K562 (cell line): ENCODE results near the gene RASGRP4. TPM values are rescaled to one million over a fixed set of nuclear protein-coding genes. Genes with fewer than 3 reads are reported as not detected.

ENCODE experiments used
- COPS2 ChIP-seq: fragments of 450-650 bp; conservative IDR thresholded peaks from 2 replicates; pipeline ENCODE4 v1.6.1; 2016; ENCODE audit warnings: mild to moderate bottlenecking, moderate library complexity
- ELK3 ChIP-seq: fragments of 450-650 bp; formaldehyde crosslinking; IDR thresholded peaks from 2 replicates; pipeline ENCODE4 v1.4.0; 2020; ENCODE audit warnings: mild to moderate bottlenecking
- HIVEP1 ChIP-seq: fragments of 250-450 bp; sonication (Bioruptor Pico); IDR thresholded peaks from 2 replicates; pipeline ENCODE4 v1.4.0; 2020; ENCODE audit warnings: mild to moderate bottlenecking
- HNRNPL ChIP-seq: fragments of 200-400 bp; formaldehyde crosslinking; IDR thresholded peaks from 2 replicates; pipeline ENCODE4 v1.6.1; 2017; ENCODE audit warnings: low read depth, mild to moderate bottlenecking, low read length
- KAT8 ChIP-seq: fragments of 450-650 bp; IDR thresholded peaks from 2 replicates; pipeline ENCODE4 v1.6.1; 2016; ENCODE audit warnings: low read depth, mild to moderate bottlenecking
- NONO ChIP-seq, 2 experiments: fragments of 200-400 bp in 1 of 2; fragments of 450-650 bp in 1 of 2; formaldehyde crosslinking in 1 of 2; IDR thresholded peaks; 2 replicates each; pipeline ENCODE4 v1.6.1; 2017; ENCODE audit warnings: low read depth in 2 of 2, mild to moderate bottlenecking in 2 of 2, moderate library complexity in 2 of 2, low read length in 1 of 2
- POLR2AphosphoS5 ChIP-seq: IDR thresholded peaks from 2 replicates; pipeline ENCODE4 v1.6.1; 2011; ENCODE audit warnings: mild to moderate bottlenecking, low read depth, low read length, moderate library complexity; ENCODE audit not compliant: control insufficient read depth, insufficient read depth
- RAD21 ChIP-seq, 2 experiments: fragments of 250-450 bp in 1 of 2; fragments of 450-650 bp in 1 of 2; sonication (Bioruptor Pico) in 1 of 2; formaldehyde crosslinking in 1 of 2; IDR thresholded peaks in 1 of 2; conservative IDR thresholded peaks in 1 of 2; 2 replicates each; pipeline versions ENCODE4 v1.4.0 to v1.8.0; 2020 to 2022; ENCODE audit warnings: mild to moderate bottlenecking in 2 of 2, moderate library complexity in 1 of 2
- RBM14 ChIP-seq: fragments of 200-400 bp; formaldehyde crosslinking; IDR thresholded peaks from 2 replicates; pipeline ENCODE4 v1.6.1; 2018; ENCODE audit warnings: low read depth, mild to moderate bottlenecking, low read length, moderate library complexity, borderline replicate concordance; ENCODE audit not compliant: insufficient read depth
- RBM17 ChIP-seq: fragments of 200-400 bp; formaldehyde crosslinking; IDR thresholded peaks from 2 replicates; pipeline ENCODE4 v1.6.1; 2017; ENCODE audit warnings: low read depth, mild to moderate bottlenecking, low read length, borderline replicate concordance
- SMC3 ChIP-seq: conservative IDR thresholded peaks from 2 replicates; pipeline ENCODE4 v1.6.1; 2011; ENCODE audit warnings: low read depth, low read length, improper control_type of control experiment; ENCODE audit not compliant: insufficient read depth
- SUPT5H ChIP-seq: fragments of 450-650 bp; IDR thresholded peaks from 2 replicates; pipeline ENCODE4 v1.6.1; 2016
- TBL1XR1 ChIP-seq, 2 experiments: IDR thresholded peaks; 2 replicates each; pipeline ENCODE4 v1.6.1; 2012; ENCODE audit warnings: improper control_type of control experiment in 2 of 2, low read length in 2 of 2, mild to moderate bottlenecking in 1 of 2
- VEZF1 ChIP-seq: fragments of 200-800 bp; sonication (Bioruptor generic); IDR thresholded peaks from 2 replicates; pipeline ENCODE4 v1.6.1; 2017; ENCODE audit warnings: missing genetic modification characterization, missing compliant biosample characterization
- ZBED1 ChIP-seq: IDR thresholded peaks from 2 replicates; pipeline ENCODE4 v1.6.1; 2014
- ZNF239 ChIP-seq: fragments of 250-450 bp; sonication (Bioruptor Pico); IDR thresholded peaks from 2 replicates; pipeline ENCODE4 v1.4.0; 2020; ENCODE audit warnings: mild to moderate bottlenecking
- ZNF444 ChIP-seq: fragments of 250-450 bp; sonication (Bioruptor Pico); IDR thresholded peaks from 2 replicates; pipeline ENCODE4 v1.4.0; 2020; ENCODE audit warnings: mild to moderate bottlenecking, moderate library complexity
- polyA plus RNA-seq, 8 experiments: library from polyadenylated mRNA; depleted of rRNA in 4 of 8; stranded (reverse) in 5 of 8; unstranded in 3 of 8; fragments of >200 nt; fragmentation: Nextera tagmentation in 2 of 8; fragmentation: Illumina TruSeq in 1 of 8; extraction: Ambion mirVana in 2 of 8; extraction: Trizol in 1 of 8; gene quantifications; 2 replicates each; pipeline versions ENCODE4 v1.2.1 to v1.2.3, GENCODE V29; 2011 to 2014; ENCODE audit warnings: inconsistent platforms in 1 of 8, missing spikeins in 1 of 8
- total RNA-seq, 7 experiments: library from RNA; depleted of rRNA in 6 of 7; stranded (reverse); fragments of >200 nt in 6 of 7; fragmentation: Illumina TruSeq in 2 of 7; extraction: Trizol in 2 of 7; gene quantifications; 2 replicates each; pipeline versions ENCODE4 v1.2.1 to v1.2.3, GENCODE V29; 2011 to 2021; ENCODE audit warnings: low replicate concordance in 1 of 7

RASGRP4 gene
- total and polyA plus RNA-seq, 9 of the 15 experiments (the other 6 are each of a cell fraction or from before 2014, with no cell fraction given) = 0.39 to 4.6 (median 3.8) TPM

GRCh38 chr19:38384209-38385027 is 41.6 kb downstream of the RASGRP4 start (continued):
- TF ChIP-seq HNRNPL (no peak), ZBED1 (no peak), TBL1XR1 (IDR thresholded peaks at IDR 0.05; ENCODE audit: low read length in 2 of 2) (no peak), ZNF444 (CRISPR knock-in tag) (no peak), RBM17 (no peak), HIVEP1 (CRISPR knock-in tag) (no peak), ELK3 (CRISPR knock-in tag) (no peak), VEZF1 (CRISPR knock-in tag) (no peak), ZNF239 (CRISPR knock-in tag) (no peak), SUPT5H (0 out of 2 replicates have a peak, but pooled peaks have one; percentile 34), NONO (IDR thresholded peaks at IDR 0.05; ENCODE audit: low read depth in 2 of 2, low read length in 1 of 2) (0 out of 4 replicates have a peak, but pooled peaks of 1 of the 2 experiments have one; percentile 18), RAD21 (CRISPR knock-in tag; conservative IDR thresholded peaks at IDR 0.05 in 1 of 2, IDR thresholded peaks at IDR 0.05 in 1 of 2) (peak; percentile 11 to 45; a peak in 1 of 4 replicates), SMC3 (0 out of 2 replicates have a peak, but pooled peaks have one; percentile 34), COPS2 (no peak), KAT8 (no peak), POLR2AphosphoS5 (peak; percentile 15; the same call in 1 of the 2 replicates), RBM14 (no peak)
